Measurements from ENCODE around the gene CNDP1.
"Not testable (repeated sequence)": the region's sequence is repeated elsewhere in the genome, so short reads cannot be mapped to it uniquely, and the experiment has no call there.

The CNDP1 gene

GRCh38 chr18:74541703-74542555 lies 7.6 kb downstream of the CNDP1 start:
- no peak for DNase-seq (ENCODE audit: low read depth in 2 of 3, low spot score in 2 of 3)

GRCh38 chr18:74544898-74545297 lies 10.6 kb downstream of the CNDP1 start:
- no peak for DNase-seq (ENCODE audit: low read depth in 2 of 3, low spot score in 2 of 3)

- DNase-seq (ENCODE audit: low read depth in 2 of 3, low spot score in 2 of 3) = no peak
Observed at GRCh38 chr18:74546007-74546406, 11.7 kb downstream of the CNDP1 start.

GRCh38 chr18:74546751-74547530 lies 12.6 kb downstream of the CNDP1 start:
- DNase-seq (ENCODE audit: low read depth in 2 of 3, low spot score in 2 of 3) = no peak

- DNase-seq (ENCODE audit: low read depth in 2 of 3, low spot score in 2 of 3) = no peak
Observed at GRCh38 chr18:74547860-74548259, 13.6 kb downstream of the CNDP1 start.

- DNase-seq (ENCODE audit: low read depth in 2 of 3, low spot score in 2 of 3) = no peak
Observed at GRCh38 chr18:74549591-74550104, 15.3 kb downstream of the CNDP1 start.

- no peak for DNase-seq (ENCODE audit: low read depth in 2 of 3, low spot score in 2 of 3)
Observed at GRCh38 chr18:74550886-74551285, 16.6 kb downstream of the CNDP1 start.

- no peak for DNase-seq (ENCODE audit: low read depth in 2 of 3, low spot score in 2 of 3)
Observed at GRCh38 chr18:74551452-74551851, 17.2 kb downstream of the CNDP1 start.

- DNase-seq (ENCODE audit: low read depth in 2 of 3, low spot score in 2 of 3) = peak; percentile 8 to 55 (median 29)
Observed at GRCh38 chr18:74551936-74552555, 17.7 kb downstream of the CNDP1 start.

GRCh38 chr18:74556126-74556525 lies 21.8 kb downstream of the CNDP1 start:
- DNase-seq (ENCODE audit: low read depth in 2 of 3, low spot score in 2 of 3) = no peak

GRCh38 chr18:74558096-74558495 lies 23.8 kb downstream of the CNDP1 start:
- no peak for DNase-seq (ENCODE audit: low read depth in 2 of 3, low spot score in 2 of 3)

- DNase-seq (ENCODE audit: low read depth in 2 of 3, low spot score in 2 of 3) = no peak
Observed at GRCh38 chr18:74562131-74562730, 27.9 kb downstream of the CNDP1 start.

- no peak for DNase-seq (ENCODE audit: low read depth in 2 of 3, low spot score in 2 of 3)
Observed at GRCh38 chr18:74562775-74563174, 28.5 kb downstream of the CNDP1 start.

- no peak for DNase-seq (ENCODE audit: low read depth in 2 of 3, low spot score in 2 of 3)
Observed at GRCh38 chr18:74563999-74564398, 29.7 kb downstream of the CNDP1 start.

- not testable (repeated sequence) for DNase-seq (ENCODE audit: low read depth in 2 of 3, low spot score in 2 of 3)
Observed at GRCh38 chr18:74565164-74565563, 30.9 kb downstream of the CNDP1 start.

- not testable (repeated sequence) for DNase-seq (ENCODE audit: low read depth in 2 of 3, low spot score in 2 of 3)
Observed at GRCh38 chr18:74565993-74566392, 31.7 kb downstream of the CNDP1 start.

- DNase-seq (ENCODE audit: low read depth in 2 of 3, low spot score in 2 of 3) = no peak
Observed at GRCh38 chr18:74567822-74568221, 33.5 kb downstream of the CNDP1 start.

- no peak for DNase-seq (ENCODE audit: low read depth in 2 of 3, low spot score in 2 of 3)
Observed at GRCh38 chr18:74569401-74569800, 35.1 kb downstream of the CNDP1 start.

- no peak for DNase-seq (ENCODE audit: low read depth in 2 of 3, low spot score in 2 of 3)
Observed at GRCh38 chr18:74570266-74570665, 36.0 kb downstream of the CNDP1 start.

GRCh38 chr18:74571895-74572680 lies 37.8 kb downstream of the CNDP1 start:
- no peak for DNase-seq (ENCODE audit: low read depth in 2 of 3, low spot score in 2 of 3)
